IPS-18c (cell line): ENCODE data around the gene THUMPD2.
"Not testable (repeated sequence)": the region's sequence is repeated elsewhere in the genome, so short reads cannot be mapped to it uniquely, and the experiment has no call there.

Source experiments
- H3K4me3 ChIP-seq: 2 replicates; pipeline ENCODE4 v1.7.0; 2013; ENCODE audit warnings: low read depth, mild to moderate bottlenecking, low read length, moderate library complexity; ENCODE audit not compliant: insufficient read depth
- H3K9me3 ChIP-seq: one replicate; pipeline ENCODE4 v1.6.1; 2013; ENCODE audit warnings: mild to moderate bottlenecking, low read length, moderate library complexity; ENCODE audit not compliant: control insufficient read depth, insufficient read depth

The THUMPD2 gene

GRCh38 chr2:39778775-39779340 lies at the start of gene THUMPD2:
THUMPD2 (minus strand) TSS chr2:39779258; CDS start chr2:39779239, 19 bp downstream.
- H3K9me3 ChIP-seq = no peaks in the 10 kb centered on the region
- H3K4me3 ChIP-seq = peak within 1 kb of the TSS; percentile 85

- H3K4me3 ChIP-seq = no peak overlapping the region
- H3K9me3 ChIP-seq = no peaks in the 10 kb centered on the region
Observed at GRCh38 chr2:39821871-39822270, 42.8 kb upstream of the THUMPD2 start.

GRCh38 chr2:39816845-39817244 lies 37.8 kb upstream of the THUMPD2 start:
- Histone ChIP-seq H3K9me3 (no peaks in the 10 kb centered on the region), H3K4me3 (no peak overlapping the region)

GRCh38 chr2:39816428-39816827 lies 37.4 kb upstream of the THUMPD2 start:
- Histone ChIP-seq H3K9me3 (no peaks in the 10 kb centered on the region), H3K4me3 (no peak overlapping the region)

GRCh38 chr2:39805936-39806608 lies 27.0 kb upstream of the THUMPD2 start:
- H3K9me3 ChIP-seq = no peaks in the 10 kb centered on the region
- no peak overlapping the region for H3K4me3 ChIP-seq

GRCh38 chr2:39803839-39804238 lies 24.8 kb upstream of the THUMPD2 start:
- no peaks in the 10 kb centered on the region for H3K9me3 ChIP-seq
- H3K4me3 ChIP-seq = no peak overlapping the region

GRCh38 chr2:39800752-39801151 lies 21.7 kb upstream of the THUMPD2 start:
- Histone ChIP-seq H3K4me3 (no peak overlapping the region), H3K9me3 (no peaks in the 10 kb centered on the region)

- H3K4me3 ChIP-seq = no peak overlapping the region
- H3K9me3 ChIP-seq = no peaks in the 10 kb centered on the region
Observed at GRCh38 chr2:39796134-39796533, 17.1 kb upstream of the THUMPD2 start.

- H3K9me3 ChIP-seq, H3K4me3 ChIP-seq: not testable (repeated sequence)
Observed at GRCh38 chr2:39790216-39790818, 11.3 kb upstream of the THUMPD2 start.

GRCh38 chr2:39787950-39788349 lies 8.9 kb upstream of the THUMPD2 start:
- Histone ChIP-seq H3K4me3 (no peak overlapping the region), H3K9me3 (no peaks in the 10 kb centered on the region)

GRCh38 chr2:39786761-39787522 lies 7.9 kb upstream of the THUMPD2 start:
- H3K4me3 ChIP-seq = no peak overlapping the region

GRCh38 chr2:39782591-39782990 lies 3.5 kb upstream of the THUMPD2 start:
- Histone ChIP-seq H3K4me3 (no peak overlapping the region), H3K9me3 (no peaks in the 10 kb centered on the region)

More at GRCh38 chr2:39786761-39787522, 7.9 kb upstream of the THUMPD2 start:
- no peaks in the 10 kb centered on the region for H3K9me3 ChIP-seq

- no peaks in the 10 kb centered on the region for H3K9me3 ChIP-seq
- H3K4me3 ChIP-seq = no peak overlapping the region
Observed at GRCh38 chr2:39781697-39782096, 2.6 kb upstream of the THUMPD2 start.

GRCh38 chr2:39780825-39781600 lies 2.0 kb upstream of the THUMPD2 start:
- Histone ChIP-seq H3K9me3 (no peaks in the 10 kb centered on the region), H3K4me3 (no peak overlapping the region; the same call in 1 of the 2 replicates)

- H3K4me3 ChIP-seq = no peak overlapping the region
- no peaks in the 10 kb centered on the region for H3K9me3 ChIP-seq
Observed at GRCh38 chr2:39779927-39780326, 869 bp upstream of the THUMPD2 start.

GRCh38 chr2:39779341-39779851 lies 338 bp upstream of the THUMPD2 start:
- H3K4me3 ChIP-seq = peak overlapping the region; percentile 85

GRCh38 chr2:39778233-39778632 lies 825 bp downstream of the THUMPD2 start:
- Histone ChIP-seq H3K9me3 (no peaks in the 10 kb centered on the region), H3K4me3 (peak overlapping the region; percentile 85)

More at GRCh38 chr2:39779341-39779851, 338 bp upstream of the THUMPD2 start:
- H3K9me3 ChIP-seq = no peaks in the 10 kb centered on the region
